Activated B cell treated with CpG ODN at 0.5 μM for 24 hours (primary cell): ENCODE results near the gene CST9L. TPM values are rescaled to one million over a fixed set of nuclear protein-coding genes. Genes with fewer than 3 reads are reported as not detected.

Source experiments
- ATAC-seq: fragments of 200-7000 bp; cut with Tn5 transposase; one replicate; pipeline ENCODE4 v1.10.0; 2021; ENCODE audit warnings: low read depth, mild to moderate bottlenecking, moderate library complexity
- CTCF ChIA-PET: fragments of 350-600 bp; sonication (Branson Sonifier 250); formaldehyde crosslinking; loops from one replicate; lab custom pipeline; 2021; ENCODE audit warnings: antibody characterized with exemption; lab: Charles Lee
- POLR2A ChIA-PET: fragments of 350-600 bp; sonication (Branson Sonifier 250); formaldehyde crosslinking; loops from one replicate; lab custom pipeline; 2021; ENCODE audit warnings: antibody characterized with exemption; lab: Charles Lee
- DNase-seq: peaks from one replicate; pipeline ENCODE4 v3.0.0; 2022
- H3K27ac Mint-ChIP-seq: one replicate; pipeline ENCODE4 v1.8.0; 2020; ENCODE audit warnings: mixed read lengths
- H3K27me3 Mint-ChIP-seq: one replicate; pipeline ENCODE4 v1.8.0; 2021; ENCODE audit warnings: mixed read lengths
- H3K36me3 Mint-ChIP-seq: one replicate; pipeline ENCODE4 v1.8.0; 2021; ENCODE audit warnings: low read depth, mixed read lengths
- H3K4me1 Mint-ChIP-seq: one replicate; pipeline ENCODE4 v1.8.0; 2021; ENCODE audit warnings: mixed read lengths
- H3K4me3 Mint-ChIP-seq: one replicate; pipeline ENCODE4 v1.8.0; 2020; ENCODE audit warnings: mild to moderate bottlenecking, mixed read lengths
- H3K9me3 Mint-ChIP-seq: one replicate; pipeline ENCODE4 v1.8.0; 2020; ENCODE audit warnings: mixed read lengths
- intact Hi-C: fragments of 100-400 bp; cut with micrococcal nuclease; formaldehyde crosslinking; loops from one replicate; pipeline ENCODE4 v1.15.1; 2024
- total RNA-seq: library from RNA; stranded (reverse); gene quantifications from 2 replicates; pipeline ENCODE4 v1.2.3, GENCODE V29; 2022
- TF ChIP-seq, protein P1 (sequence below): fragments of 200-600 bp; IDR thresholded peaks from one replicate; pipeline ENCODE4 v1.8.0; 2022; ENCODE audit warnings: antibody characterized with exemption, mild to moderate bottlenecking

CST9L gene
- total RNA-seq, 1 donor from 2014 or later: not detected

DNA sequence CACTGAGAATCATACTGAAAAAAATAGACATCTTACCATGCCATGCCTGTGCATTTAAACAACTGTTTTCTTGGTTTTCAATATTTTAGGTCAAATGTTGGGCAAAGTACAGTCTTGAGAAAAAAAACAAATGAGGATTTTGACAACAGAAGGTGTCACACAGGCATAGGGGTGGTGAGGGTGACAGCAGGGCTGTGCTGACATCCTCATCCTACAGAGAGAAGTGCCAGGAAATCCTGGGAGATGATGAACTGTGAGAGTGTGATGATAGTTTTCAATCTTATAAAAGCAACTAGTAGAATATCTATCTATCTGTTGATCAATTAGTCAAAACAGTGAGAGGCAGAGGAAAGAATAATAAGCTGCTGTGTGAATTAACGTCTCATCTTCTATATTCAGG is 53.4 kb downstream of the CST9L start:
- DNase-seq (no peak), ATAC-seq (no peak)
- intact Hi-C loops: no loop called here
- POLR2A ChIA-PET: no interaction called here
- Mint-ChIP-seq H3K36me3 (no peaks in the 10 kb centered on the region), H3K27me3 (no peaks in the 10 kb centered on the region), H3K27ac (no peak overlapping the region), H3K4me1 (no peaks in the 10 kb centered on the region), H3K9me3 (no peaks in the 10 kb centered on the region), H3K4me3 (no peak overlapping the region)
- TF ChIP-seq, protein P1, sequence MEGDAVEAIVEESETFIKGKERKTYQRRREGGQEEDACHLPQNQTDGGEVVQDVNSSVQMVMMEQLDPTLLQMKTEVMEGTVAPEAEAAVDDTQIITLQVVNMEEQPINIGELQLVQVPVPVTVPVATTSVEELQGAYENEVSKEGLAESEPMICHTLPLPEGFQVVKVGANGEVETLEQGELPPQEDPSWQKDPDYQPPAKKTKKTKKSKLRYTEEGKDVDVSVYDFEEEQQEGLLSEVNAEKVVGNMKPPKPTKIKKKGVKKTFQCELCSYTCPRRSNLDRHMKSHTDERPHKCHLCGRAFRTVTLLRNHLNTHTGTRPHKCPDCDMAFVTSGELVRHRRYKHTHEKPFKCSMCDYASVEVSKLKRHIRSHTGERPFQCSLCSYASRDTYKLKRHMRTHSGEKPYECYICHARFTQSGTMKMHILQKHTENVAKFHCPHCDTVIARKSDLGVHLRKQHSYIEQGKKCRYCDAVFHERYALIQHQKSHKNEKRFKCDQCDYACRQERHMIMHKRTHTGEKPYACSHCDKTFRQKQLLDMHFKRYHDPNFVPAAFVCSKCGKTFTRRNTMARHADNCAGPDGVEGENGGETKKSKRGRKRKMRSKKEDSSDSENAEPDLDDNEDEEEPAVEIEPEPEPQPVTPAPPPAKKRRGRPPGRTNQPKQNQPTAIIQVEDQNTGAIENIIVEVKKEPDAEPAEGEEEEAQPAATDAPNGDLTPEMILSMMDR: no peak
- CTCF ChIA-PET: no interaction called here

Other genes with a start within 250 kb of the CST9L start
- 28.8 and 30.2 TPM in 2 replicates for gene NXT1, start 217.7 kb downstream of the CST9L start, total RNA-seq
- gene GZF1, start 206.3 kb downstream of the CST9L start, total RNA-seq: 13.3 and 13.5 TPM in 2 replicates
- gene NAPB, start 147.0 kb downstream of the CST9L start, total RNA-seq: 5.3 and 7.8 TPM in 2 replicates
- gene CSTL1, start 128.8 kb downstream of the CST9L start, total RNA-seq: not detected in 2 replicates
- gene CST11, start 115.6 kb downstream of the CST9L start, total RNA-seq: not detected in 2 replicates
- gene CST8, start 77.4 kb downstream of the CST9L start, total RNA-seq: not detected in 2 replicates
- not detected in 2 replicates for gene CST9, start 37.4 kb upstream of the CST9L start, total RNA-seq
- not detected in 2 replicates for gene CST3, start 69.5 kb upstream of the CST9L start, total RNA-seq
- not detected in 2 replicates for gene CST4, start 120.6 kb upstream of the CST9L start, total RNA-seq
- gene CST1, start 182.5 kb upstream of the CST9L start, total RNA-seq: not detected in 2 replicates